Left ventricle myocardium inferior (tissue), 1 donor: ENCODE data around the gene TMEM30B. TPM values are rescaled to one million over a fixed set of nuclear protein-coding genes. Genes with fewer than 3 reads are reported as not detected.

Experiments
- DNase-seq: peaks from one replicate; pipeline ENCODE4 v3.0.0-alpha.2; 2020
- H3K27ac ChIP-seq: fragments of 200-600 bp; replicated peaks from 2 replicates; pipeline ENCODE4 v1.8.0; 2021
- H3K27me3 ChIP-seq: fragments of 200-600 bp; 2 replicates; pipeline ENCODE4 v1.8.0; 2021; ENCODE audit warnings: low read depth
- H3K36me3 ChIP-seq: fragments of 200-600 bp; 2 replicates; pipeline ENCODE4 v1.8.0; 2021
- H3K4me1 ChIP-seq: fragments of 200-600 bp; 2 replicates; pipeline ENCODE4 v1.8.0; 2021
- H3K4me3 ChIP-seq: fragments of 200-600 bp; 2 replicates; pipeline ENCODE4 v1.8.0; 2021; ENCODE audit warnings: mild to moderate bottlenecking, moderate library complexity
- H3K9me3 ChIP-seq: fragments of 200-600 bp; replicated peaks from 2 replicates; pipeline ENCODE4 v1.8.0; 2021
- intact Hi-C: fragments of 100-400 bp; cut with micrococcal nuclease; formaldehyde crosslinking; loops from one replicate; pipeline ENCODE4 v1.11.0; 2022
- total RNA-seq: library from RNA; stranded (reverse); fragmentation: NEBNext Ultra II Directional; extraction: Animal tissue kit (Norgen Biotek cat#: 25700); gene quantifications from one replicate; pipeline ENCODE4 v1.2.1, GENCODE V29; 2021
- TF ChIP-seq, protein P1 (sequence below): fragments of 200-600 bp; IDR thresholded peaks from 2 replicates; pipeline ENCODE4 v1.8.0; 2021; ENCODE audit warnings: antibody characterized with exemption, mild to moderate bottlenecking, borderline replicate concordance
- donor health status: DM: no; HTN: yes; CAD: no; lungs with severe emphysema.

TMEM30B gene
- total RNA-seq, 1 donor from 2014 or later: 0.22 TPM

- no peaks in the 10 kb centered on the region for H3K36me3 ChIP-seq
- intact Hi-C loops: no loop called here
- peaks cover 5% of the 10 kb centered on the region for H3K4me1 ChIP-seq
- no peaks in the 10 kb centered on the region for H3K9me3 ChIP-seq
- peaks cover 62% of the 10 kb centered on the region for H3K27me3 ChIP-seq
- TF ChIP-seq, protein P1, sequence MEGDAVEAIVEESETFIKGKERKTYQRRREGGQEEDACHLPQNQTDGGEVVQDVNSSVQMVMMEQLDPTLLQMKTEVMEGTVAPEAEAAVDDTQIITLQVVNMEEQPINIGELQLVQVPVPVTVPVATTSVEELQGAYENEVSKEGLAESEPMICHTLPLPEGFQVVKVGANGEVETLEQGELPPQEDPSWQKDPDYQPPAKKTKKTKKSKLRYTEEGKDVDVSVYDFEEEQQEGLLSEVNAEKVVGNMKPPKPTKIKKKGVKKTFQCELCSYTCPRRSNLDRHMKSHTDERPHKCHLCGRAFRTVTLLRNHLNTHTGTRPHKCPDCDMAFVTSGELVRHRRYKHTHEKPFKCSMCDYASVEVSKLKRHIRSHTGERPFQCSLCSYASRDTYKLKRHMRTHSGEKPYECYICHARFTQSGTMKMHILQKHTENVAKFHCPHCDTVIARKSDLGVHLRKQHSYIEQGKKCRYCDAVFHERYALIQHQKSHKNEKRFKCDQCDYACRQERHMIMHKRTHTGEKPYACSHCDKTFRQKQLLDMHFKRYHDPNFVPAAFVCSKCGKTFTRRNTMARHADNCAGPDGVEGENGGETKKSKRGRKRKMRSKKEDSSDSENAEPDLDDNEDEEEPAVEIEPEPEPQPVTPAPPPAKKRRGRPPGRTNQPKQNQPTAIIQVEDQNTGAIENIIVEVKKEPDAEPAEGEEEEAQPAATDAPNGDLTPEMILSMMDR: no peak
- no peak overlapping the region for H3K4me3 ChIP-seq
- no peak overlapping the region for H3K27ac ChIP-seq
- DNase-seq: no peak
Observed at GRCh38 chr14:61266436-61266835, 14.7 kb downstream of the TMEM30B start.

GRCh38 chr14:61264651-61265050, 16.5 kb downstream of the TMEM30B start:
- Histone ChIP-seq H3K36me3 (no peaks in the 10 kb centered on the region), H3K27ac (no peak overlapping the region), H3K9me3 (no peaks in the 10 kb centered on the region), H3K27me3 (peaks cover 60% of the 10 kb centered on the region), H3K4me1 (peaks cover 5% of the 10 kb centered on the region), H3K4me3 (no peak overlapping the region)
- TF ChIP-seq, protein P1: no peak
- intact Hi-C loops: no loop called here
- DNase-seq: no peak

- Histone ChIP-seq H3K27me3 (peaks cover 60% of the 10 kb centered on the region), H3K9me3 (no peaks in the 10 kb centered on the region)
- intact Hi-C loops: no loop called here
Observed at GRCh38 chr14:61264010-61264571, 17.0 kb downstream of the TMEM30B start.

DNA sequence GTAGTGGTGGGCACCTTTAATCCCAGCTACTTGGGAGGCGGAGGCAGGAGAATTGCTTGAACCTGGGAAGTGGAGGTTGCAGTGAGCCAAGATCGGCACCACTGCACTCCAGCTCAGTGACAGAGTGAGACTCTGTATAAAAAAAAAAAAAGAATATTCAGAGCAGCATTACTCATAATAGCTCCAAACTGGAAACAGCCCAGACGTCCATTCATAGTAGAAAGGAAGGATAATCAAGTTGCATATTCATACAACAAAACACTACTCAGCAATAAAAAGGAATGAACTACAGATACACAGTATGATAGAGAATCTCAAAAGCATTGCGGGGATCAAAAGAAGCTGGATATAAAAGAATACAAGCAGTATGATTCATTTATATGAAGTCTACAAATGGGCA, 19.1 kb downstream of the TMEM30B start:
- no peaks in the 10 kb centered on the region for H3K9me3 ChIP-seq
- DNase-seq: no peak
- H3K4me1 ChIP-seq: peaks cover 5% of the 10 kb centered on the region
- TF ChIP-seq, protein P1: no peak
- H3K27me3 ChIP-seq: peaks cover 41% of the 10 kb centered on the region
- H3K4me3 ChIP-seq: no peak overlapping the region
- H3K36me3 ChIP-seq: no peaks in the 10 kb centered on the region
- intact Hi-C loops: no loop called here
- H3K27ac ChIP-seq: no peak overlapping the region

More at GRCh38 chr14:61264010-61264571, 17.0 kb downstream of the TMEM30B start:
- no peak for DNase-seq
- TF ChIP-seq, protein P1: no peak
- Histone ChIP-seq H3K36me3 (no peaks in the 10 kb centered on the region), H3K4me1 (peaks cover 5% of the 10 kb centered on the region), H3K27ac (no peak overlapping the region), H3K4me3 (no peak overlapping the region)

GRCh38 chr14:61260939-61261776, 20.0 kb downstream of the TMEM30B start:
- Histone ChIP-seq H3K36me3 (no peaks in the 10 kb centered on the region), H3K4me1 (no peaks in the 10 kb centered on the region), H3K27ac (no peak overlapping the region), H3K9me3 (no peaks in the 10 kb centered on the region), H3K27me3 (peaks cover 32% of the 10 kb centered on the region), H3K4me3 (no peak overlapping the region)
- TF ChIP-seq, protein P1: no peak
- no peak for DNase-seq
- intact Hi-C loops: no loop called here
